Islet of Langerhans (tissue), 1 donor: ENCODE measurements around the gene HOXA13.

Experiments used
- FAIRE-seq: peaks from one replicate; lab custom pipeline; 2011; peaks lifted over from hg19 to GRCh38; lab: Jason Lieb, UNC

The HOXA13 gene

DNA sequence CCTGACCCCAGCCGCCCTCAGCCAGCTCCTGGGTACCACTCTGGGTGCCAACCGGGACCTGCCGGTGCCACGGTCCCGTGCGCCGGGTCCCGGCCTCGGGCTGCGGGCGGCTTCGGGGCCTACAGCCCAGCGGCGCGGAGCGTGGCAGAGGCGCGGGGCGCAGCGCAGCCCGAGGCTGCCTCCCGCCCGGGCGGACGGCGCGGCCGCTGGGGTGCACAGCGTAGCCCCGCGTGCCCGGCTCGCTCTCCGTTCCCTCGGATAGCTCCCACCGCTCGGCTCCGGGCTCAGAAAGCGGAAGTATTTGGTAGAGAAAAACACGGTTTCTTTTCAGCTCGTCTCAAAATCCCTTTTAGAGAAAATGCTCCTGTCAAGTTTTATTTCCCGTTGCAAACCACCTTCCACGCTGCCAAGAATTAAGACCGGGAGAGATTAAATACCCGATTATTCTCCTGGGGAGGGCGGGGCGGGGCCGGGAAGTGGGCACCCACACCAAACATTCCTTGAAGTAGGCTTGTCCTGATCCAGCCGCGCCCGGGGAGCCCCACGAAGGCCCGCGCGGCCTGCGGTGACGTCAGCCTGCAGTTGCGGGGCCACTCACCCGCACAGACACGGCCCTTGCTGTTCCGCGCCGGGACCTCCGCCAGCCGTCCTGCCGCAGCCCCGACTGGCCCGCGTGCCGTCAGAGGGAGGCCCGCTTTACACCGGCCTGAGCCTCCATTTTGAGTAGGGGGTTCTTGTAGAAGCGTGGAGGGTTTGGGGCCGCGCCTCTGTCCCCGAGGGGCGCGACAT lies 7.2 kb downstream of the HOXA13 start:
- FAIRE-seq: no peak

GRCh38 chr7:27191833-27192545 lies 7.9 kb downstream of the HOXA13 start:
- no peak for FAIRE-seq

DNA sequence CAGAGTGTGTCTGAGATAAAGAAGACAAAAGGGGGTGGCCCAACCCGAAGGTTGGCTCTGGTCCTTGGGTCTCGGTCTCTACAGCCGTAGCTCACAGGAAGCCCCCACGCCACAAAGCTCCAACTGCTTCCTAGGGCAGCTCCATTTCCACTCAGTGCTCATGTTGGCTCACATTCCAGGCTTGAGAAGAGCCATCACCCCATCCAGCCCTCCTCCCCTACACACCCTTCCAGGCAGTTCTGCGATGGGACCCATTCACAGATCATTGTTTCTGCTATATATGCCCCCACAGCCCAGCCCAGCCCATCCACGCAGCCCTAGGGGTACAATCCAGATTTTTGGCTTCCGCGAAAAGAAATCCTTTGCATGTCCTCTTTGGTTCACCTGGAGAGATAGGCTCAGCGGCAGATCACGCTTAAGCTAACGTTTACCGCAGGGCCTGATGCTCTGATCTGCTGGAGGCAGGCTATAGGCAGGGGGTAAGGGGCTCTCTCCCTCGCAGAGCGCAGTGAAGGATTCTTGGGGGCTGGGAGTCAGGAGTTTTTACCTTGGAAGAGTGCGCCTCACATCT lies 8.6 kb downstream of the HOXA13 start:
- FAIRE-seq: no peak

DNA sequence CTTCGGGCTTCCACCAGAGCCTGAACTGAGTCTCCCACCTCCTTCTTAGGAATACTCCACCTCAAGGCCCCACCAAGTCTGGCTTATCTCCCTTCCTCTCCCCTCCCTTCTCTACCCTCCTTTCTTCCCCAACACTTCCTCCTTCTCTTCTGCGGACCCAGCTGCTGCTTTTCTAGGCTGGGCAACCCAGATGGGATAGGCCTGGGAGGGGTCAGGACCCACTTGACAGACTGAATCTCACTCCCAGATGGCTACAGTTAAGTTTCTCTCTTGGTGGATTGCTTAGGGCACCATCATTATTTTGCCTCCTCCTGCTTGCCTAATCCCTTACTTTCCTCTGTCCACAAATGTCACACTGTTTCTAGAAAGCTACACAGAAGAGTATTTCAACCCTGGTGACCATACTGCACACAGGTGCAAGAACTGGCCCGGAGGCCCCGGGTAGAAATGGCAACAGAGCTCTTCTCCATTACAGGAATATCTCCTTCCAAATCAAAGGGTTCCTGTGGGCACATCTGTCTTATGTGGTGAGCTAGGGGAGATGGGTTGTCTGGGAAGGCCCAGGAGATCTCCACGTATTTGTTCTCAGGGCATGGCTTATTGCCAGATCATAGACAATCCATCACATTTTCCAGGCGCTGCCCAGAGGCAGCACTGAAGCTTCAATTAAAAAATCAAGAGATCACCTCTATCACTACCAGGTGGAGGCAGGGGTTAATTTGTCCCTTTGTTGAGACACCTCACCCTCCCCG lies 9.7 kb downstream of the HOXA13 start:
- FAIRE-seq: no peak

- FAIRE-seq: no peak
Measured at GRCh38 chr7:27189295-27189996, 10.4 kb downstream of the HOXA13 start.

GRCh38 chr7:27188386-27189294 lies 11.3 kb downstream of the HOXA13 start:
- no peak for FAIRE-seq

GRCh38 chr7:27187475-27188385 lies 12.2 kb downstream of the HOXA13 start:
- FAIRE-seq: no peak

DNA sequence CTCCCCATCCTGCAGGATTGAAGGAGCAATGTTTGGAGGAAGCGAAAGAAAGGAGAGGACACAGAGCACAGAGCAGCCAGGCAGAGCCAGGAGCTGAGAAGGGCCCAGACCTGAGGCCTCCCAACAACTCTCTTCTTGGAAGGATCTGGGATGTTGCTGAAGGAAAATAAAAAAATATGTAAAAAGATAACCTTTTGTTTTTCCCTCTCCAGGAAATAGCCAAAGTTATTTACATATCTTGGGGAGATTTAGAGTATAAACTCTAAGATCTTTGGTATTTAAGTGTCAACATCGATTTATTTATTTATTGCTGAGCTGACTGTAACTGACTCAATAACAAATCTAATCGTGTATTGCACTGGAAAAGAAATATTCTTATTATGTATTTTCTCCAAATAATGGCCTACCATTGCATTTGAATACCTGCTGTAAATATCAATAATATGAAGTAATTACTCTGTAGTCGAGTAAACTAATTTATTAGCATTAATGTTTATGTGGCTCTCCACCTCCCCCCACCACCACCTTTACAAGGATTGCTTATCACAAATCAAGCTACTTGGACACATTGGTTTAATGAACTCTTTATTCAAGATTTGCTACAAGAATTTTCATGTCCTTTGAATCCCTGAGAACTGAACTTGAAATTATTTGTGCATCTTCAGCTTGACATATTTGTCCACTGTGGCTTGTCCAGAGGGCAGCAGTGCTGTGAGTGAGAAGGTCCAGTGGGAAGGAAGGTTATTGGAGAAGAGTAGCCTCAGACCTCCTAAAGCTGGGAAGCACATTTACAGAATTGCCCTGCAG lies 13.0 kb downstream of the HOXA13 start:
- no peak for FAIRE-seq

DNA sequence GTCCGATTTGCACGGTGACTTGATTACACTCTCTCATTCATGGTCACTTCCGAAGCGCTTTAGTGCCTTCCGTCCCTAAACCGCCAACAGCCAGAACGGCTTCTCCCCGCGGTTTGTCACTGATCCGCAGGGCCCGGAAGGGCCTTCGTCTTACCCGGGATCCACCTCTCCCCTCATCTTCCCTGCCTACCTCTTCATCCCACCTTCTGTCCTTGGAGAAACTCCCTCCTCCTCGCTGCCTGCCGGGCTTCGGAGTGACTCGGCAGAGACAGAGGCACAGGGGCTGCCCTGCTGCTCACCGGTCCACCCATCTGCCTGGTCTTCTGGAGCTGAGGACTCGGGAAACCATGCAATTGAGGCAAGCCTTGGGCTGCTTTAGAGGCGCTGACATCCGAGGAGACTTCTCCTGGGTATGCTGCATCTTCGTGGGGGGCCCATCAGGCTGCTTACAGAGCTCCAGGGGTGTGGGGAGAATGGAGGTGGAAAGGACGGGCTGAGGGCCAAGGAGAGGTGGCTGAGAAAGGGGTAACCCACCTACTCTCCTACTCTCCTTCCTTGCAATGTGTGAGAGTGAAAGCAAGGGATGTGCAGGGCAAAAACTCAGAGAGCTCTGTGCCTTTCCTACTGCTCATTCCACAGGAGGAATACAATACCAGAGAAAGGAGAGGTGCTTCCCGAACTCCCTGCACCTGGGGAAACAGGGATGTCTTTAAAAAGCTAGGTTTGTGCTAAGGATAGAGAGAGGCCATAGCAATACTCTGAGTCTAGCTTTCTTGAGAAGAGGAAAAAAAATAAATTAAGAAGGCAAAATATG lies 13.8 kb downstream of the HOXA13 start:
- FAIRE-seq: no peak

- FAIRE-seq: no peak
Measured at GRCh38 chr7:27185013-27185853, 14.7 kb downstream of the HOXA13 start, which contains the start of gene HOXA11. Gene HOXA11 (minus strand): TSS chr7:27185232. CDS start chr7:27185144, 88 bp downstream.

DNA sequence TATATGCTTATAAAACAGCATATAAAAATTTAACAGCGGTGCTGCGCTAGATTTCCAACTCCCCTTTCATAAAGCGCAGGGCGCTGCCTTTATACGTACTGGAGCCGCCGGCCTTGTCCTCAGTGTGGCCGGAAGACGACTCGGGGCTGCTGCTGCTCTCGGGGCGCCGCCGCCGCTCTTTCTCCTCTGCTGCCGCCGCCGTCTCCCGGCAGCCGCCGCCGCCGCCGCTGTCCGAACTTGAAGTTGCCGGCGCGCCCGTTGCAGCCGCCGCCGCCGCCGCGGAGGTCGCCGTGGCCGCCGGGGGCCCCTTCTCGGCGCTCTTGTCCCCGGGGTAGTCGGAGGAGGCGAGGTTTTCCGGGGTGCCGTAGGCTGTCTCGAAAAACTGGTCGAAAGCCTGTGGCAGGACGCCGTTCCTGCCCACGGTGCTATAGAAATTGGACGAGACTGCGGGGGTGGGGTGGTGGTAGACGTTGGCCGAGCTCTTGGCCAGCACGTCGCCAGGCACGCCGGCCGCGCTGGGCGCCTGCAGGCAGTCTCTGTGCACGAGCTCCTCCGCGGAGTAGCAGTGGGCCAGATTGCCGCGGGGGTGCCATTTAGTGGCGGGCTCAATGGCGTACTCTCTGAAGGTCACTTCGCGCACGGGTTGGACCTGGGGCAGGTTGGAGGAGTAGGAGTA lies 15.4 kb downstream of the HOXA13 start:
- FAIRE-seq: no peak

DNA sequence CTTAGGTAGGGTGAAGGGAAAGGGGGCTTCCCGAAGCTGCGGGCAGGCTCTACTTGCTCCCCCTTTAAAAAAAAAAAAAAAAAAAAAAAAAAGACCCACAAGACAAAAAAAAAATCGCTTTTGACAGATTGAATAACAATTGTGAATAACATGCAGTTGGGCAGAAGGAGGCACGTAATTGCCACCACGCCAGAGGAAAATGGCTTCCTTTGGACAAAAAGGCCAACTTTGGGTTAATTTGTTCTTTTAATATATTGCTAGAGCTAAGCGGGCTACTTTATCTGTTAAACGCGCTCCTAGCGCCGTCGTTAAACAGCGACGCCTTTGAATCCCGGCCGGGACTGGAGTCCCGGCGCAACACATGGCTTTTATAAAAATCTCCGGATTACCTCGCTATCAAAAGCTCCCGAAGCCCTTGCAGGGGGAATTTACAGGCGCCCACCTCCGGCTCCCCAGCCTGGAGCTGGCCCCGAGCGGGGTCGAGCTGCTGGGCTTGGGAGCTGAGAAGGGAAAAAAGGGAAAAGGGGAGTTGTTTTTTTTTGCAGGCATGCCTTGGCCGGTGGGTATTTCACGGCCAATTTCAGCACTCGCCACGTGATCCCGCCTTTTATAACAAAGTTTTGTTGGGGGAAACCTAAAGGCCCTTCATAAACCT lies 16.1 kb downstream of the HOXA13 start:
- FAIRE-seq: no peak

GRCh38 chr7:27182861-27183681 lies 16.8 kb downstream of the HOXA13 start:
- FAIRE-seq: no peak

DNA sequence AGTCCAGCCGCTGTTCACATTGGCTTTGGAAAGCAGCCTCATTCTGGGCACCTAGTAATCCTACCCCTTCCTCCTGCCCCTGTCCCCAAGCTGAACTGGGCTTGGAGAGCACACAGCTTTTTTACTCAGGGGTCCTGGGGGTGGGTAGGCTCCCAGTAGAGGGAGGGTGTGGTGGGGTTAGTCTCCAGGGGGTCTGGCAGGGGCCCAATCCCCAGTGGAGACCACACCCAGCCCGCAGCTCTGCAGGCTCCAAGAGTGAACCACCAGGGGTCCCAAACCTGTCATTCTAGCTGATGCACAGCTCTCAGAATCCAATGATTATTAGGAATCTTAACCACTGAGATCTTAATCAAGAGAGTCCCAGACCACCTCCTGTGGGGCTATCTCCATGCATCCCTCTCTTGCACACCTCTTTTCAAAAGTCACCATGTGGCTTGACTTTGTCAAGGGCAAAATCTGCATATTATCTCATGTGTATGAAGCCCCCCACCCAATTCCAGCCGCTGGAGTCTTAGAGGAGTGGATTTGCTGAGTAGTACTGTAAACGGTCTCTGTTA lies 17.5 kb downstream of the HOXA13 start:
- no peak for FAIRE-seq

GRCh38 chr7:27181795-27182275 lies 18.1 kb downstream of the HOXA13 start:
- FAIRE-seq: no peak
